Hepatocyte (in vitro differentiated cells): ENCODE results near the gene SNX32. TPM values are rescaled to one million over a fixed set of nuclear protein-coding genes. Genes with fewer than 3 reads are reported as not detected.
A peak's percentile ranks its signal among the peaks of the same experiment; 100 is the strongest.

Experiments
- DNase-seq: peaks from one replicate; pipeline ENCODE4 v3.0.0-alpha.2; 2016; ENCODE audit warnings: low spot score
- H2AFZ ChIP-seq: fragments of 200-600 bp; sonication (generic); 2 replicates; pipeline ENCODE4 v1.6.0; 2016; ENCODE audit warnings: antibody characterized with exemption, mild to moderate bottlenecking
- H3K27ac ChIP-seq: fragments of 200-600 bp; sonication (generic); 2 replicates; pipeline ENCODE4 v1.5.1; 2016; ENCODE audit warnings: mild to moderate bottlenecking
- H3K27me3 ChIP-seq: fragments of 200-600 bp; sonication (generic); 2 replicates; pipeline ENCODE4 v1.6.1; 2016
- H3K36me3 ChIP-seq: fragments of 200-600 bp; sonication (generic); replicated peaks from 2 replicates; pipeline ENCODE4 v1.5.1; 2016; ENCODE audit warnings: low read depth; ENCODE audit not compliant: insufficient read depth
- H3K4me1 ChIP-seq: fragments of 200-600 bp; sonication (generic); 2 replicates; pipeline ENCODE4 v1.5.1; 2016; ENCODE audit warnings: mild to moderate bottlenecking, moderate library complexity; ENCODE audit not compliant: insufficient read depth
- H3K4me2 ChIP-seq: fragments of 200-600 bp; sonication (generic); 2 replicates; pipeline ENCODE4 v1.6.0; 2016
- H3K4me3 ChIP-seq: fragments of 200-600 bp; sonication (generic); 2 replicates; pipeline ENCODE4 v1.5.1; 2016; ENCODE audit warnings: mild to moderate bottlenecking
- H3K79me2 ChIP-seq: fragments of 200-600 bp; sonication (generic); 2 replicates; pipeline ENCODE4 v1.6.0; 2017; ENCODE audit warnings: mild to moderate bottlenecking
- H3K9me2 ChIP-seq: fragments of 200-600 bp; sonication (generic); replicated peaks from 2 replicates; pipeline ENCODE4 v1.6.0; 2017; ENCODE audit warnings: mild to moderate bottlenecking; ENCODE audit not compliant: insufficient read depth
- H3K9me3 ChIP-seq: fragments of 200-600 bp; sonication (generic); 2 replicates; pipeline ENCODE4 v1.5.1; 2016; ENCODE audit warnings: low read depth, mild to moderate bottlenecking
- H4K20me1 ChIP-seq: fragments of 200-600 bp; sonication (generic); 2 replicates; pipeline ENCODE4 v1.6.0; 2016; ENCODE audit warnings: mild to moderate bottlenecking; ENCODE audit not compliant: insufficient read depth, poor library complexity, severe bottlenecking
- CTCF ChIP-seq: fragments of 200-600 bp; sonication (generic); IDR thresholded peaks from 2 replicates; pipeline ENCODE4 v1.5.1; 2016; ENCODE audit warnings: antibody characterized with exemption, mild to moderate bottlenecking; ENCODE audit not compliant: poor library complexity
- EZH2 ChIP-seq: fragments of 200-600 bp; sonication (generic); IDR thresholded peaks from 2 replicates; pipeline ENCODE4 v1.6.1; 2016; ENCODE audit warnings: antibody characterized with exemption, mild to moderate bottlenecking, borderline replicate concordance
- EZH2phosphoT487 ChIP-seq: fragments of 200-600 bp; sonication (generic); IDR thresholded peaks from one replicate; pipeline ENCODE4 v1.6.1; 2018; ENCODE audit warnings: antibody characterized with exemption, mild to moderate bottlenecking, low read depth, moderate library complexity; ENCODE audit not compliant: unreplicated experiment, severe bottlenecking
- WGBS: methylation state at CpG from one replicate; pipeline ENCODE4 v1.1.6; 2016; ENCODE audit warnings: low lambda C conversion rate; ENCODE audit errors: missing lambda C conversion rate; 5-methylcytosine and 5-hydroxymethylcytosine counted together
- polyA plus RNA-seq: library from polyadenylated mRNA; unstranded; fragments of >200 nt; fragmentation: Nextera tagmentation; extraction: Ambion mirVana; gene quantifications from 2 replicates; pipeline ENCODE4 v1.2.1, GENCODE V29; 2016
- total RNA-seq: library from RNA; depleted of rRNA; stranded (reverse); fragments of >200 nt; gene quantifications from 2 replicates; pipeline ENCODE4 v1.2.3, GENCODE V29; 2014

The SNX32 gene
- total and polyA plus RNA-seq, 2 experiments from 2014 or later: 2.9 to 5.1 TPM

GRCh38 chr11:65851083-65851579 is 17.4 kb downstream of the SNX32 start:
- Histone ChIP-seq H3K4me1 (peaks cover 27% of the 10 kb centered on the region), H3K9me2 (no peaks in the 10 kb centered on the region), H3K36me3 (no peaks in the 10 kb centered on the region), H3K27me3 (no peaks in the 10 kb centered on the region), H4K20me1 (peaks cover 23% of the 10 kb centered on the region), H3K79me2 (peaks cover 23% of the 10 kb centered on the region), H2AFZ (no peak overlapping the region), H3K9me3 (no peaks in the 10 kb centered on the region), H3K4me3 (no peak overlapping the region), H3K4me2 (no peak overlapping the region), H3K27ac (no peak overlapping the region)
- 84% methylated on average over 9 of the region's 14 CpGs for WGBS
- TF ChIP-seq EZH2 (no peak), CTCF (peak; percentile 39)
- peak; percentile 16 for DNase-seq

- TF ChIP-seq EZH2phosphoT487 (no peak), CTCF (no peak), EZH2 (no peak)
- no peaks in the 10 kb centered on the region for H3K9me2 ChIP-seq
- H3K4me1 ChIP-seq: peaks cover 29% of the 10 kb centered on the region
- DNase-seq: no peak
- H3K9me3 ChIP-seq: no peaks in the 10 kb centered on the region
- no peaks in the 10 kb centered on the region for H3K36me3 ChIP-seq
- peak overlapping the region; percentile 88 for H3K27ac ChIP-seq
- H3K27me3 ChIP-seq: no peaks in the 10 kb centered on the region
- no peak overlapping the region for H3K4me3 ChIP-seq
- peaks cover 31% of the 10 kb centered on the region for H4K20me1 ChIP-seq
- peaks cover 32% of the 10 kb centered on the region for H3K79me2 ChIP-seq
- 95% methylated on average over 10 of the region's 10 CpGs for WGBS
- no peak overlapping the region for H3K4me2 ChIP-seq
- no peak overlapping the region for H2AFZ ChIP-seq
These were observed 18.2 kb downstream of the SNX32 start for GRCh38 chr11:65851811-65852507.

- TF ChIP-seq EZH2phosphoT487 (no peak), CTCF (no peak), EZH2 (no peak)
- no peaks in the 10 kb centered on the region for H3K36me3 ChIP-seq
- peaks cover 39% of the 10 kb centered on the region for H3K79me2 ChIP-seq
- DNase-seq: peak; percentile 7
- H3K27ac ChIP-seq: peak overlapping the region; percentile 88
- no peaks in the 10 kb centered on the region for H3K9me3 ChIP-seq
- 95% methylated on average over 21 of the region's 33 CpGs for WGBS
- H3K27me3 ChIP-seq: no peaks in the 10 kb centered on the region
- H3K9me2 ChIP-seq: no peaks in the 10 kb centered on the region
- no peak overlapping the region for H3K4me2 ChIP-seq
- H3K4me3 ChIP-seq: no peak overlapping the region
- peaks cover 29% of the 10 kb centered on the region for H3K4me1 ChIP-seq
- peaks cover 38% of the 10 kb centered on the region for H4K20me1 ChIP-seq
- no peak overlapping the region for H2AFZ ChIP-seq
These were observed 18.9 kb downstream of the SNX32 start for GRCh38 chr11:65852508-65853245.
